A673 (cell line): Measurements from ENCODE around the gene RGS3. TPM values are rescaled to one million over a fixed set of nuclear protein-coding genes. Genes with fewer than 3 reads are reported as not detected.

Experiments used
- BruUV-seq: library from RNA; stranded (reverse); fragments of 400-500 nt; replicated peaks from 2 replicates; lab custom pipeline; 2021; lab: Mats Ljungman, UMichigan
- CTCF ChIA-PET: fragments of 300-600 bp; sonication (Branson Sonifier 250); formaldehyde crosslinking; loops from one replicate; lab custom pipeline; 2022; ENCODE audit warnings: antibody characterized with exemption; lab: Charles Lee
- POLR2A ChIA-PET: fragments of 300-600 bp; sonication (Branson Sonifier 250); formaldehyde crosslinking; loops from one replicate; lab custom pipeline; 2022; ENCODE audit warnings: antibody characterized with exemption; ENCODE audit not compliant: low non-redundant PET; lab: Charles Lee
- DNase-seq: peaks from one replicate; pipeline ENCODE4 v3.0.0-alpha.2; 2015; ENCODE audit warnings: low spot score
- H3K27ac ChIP-seq: fragments of 200-600 bp; sonication (generic); 2 replicates; pipeline ENCODE4 v1.5.1; 2016; ENCODE audit warnings: mixed run types, low read depth, mild to moderate bottlenecking, mixed read lengths, antibody characterized with exemption, low read length; ENCODE audit not compliant: poor library complexity, severe bottlenecking
- H3K27me3 ChIP-seq: fragments of 200-600 bp; sonication (generic); replicated peaks from 2 replicates; pipeline ENCODE4 v1.6.1; 2017; ENCODE audit warnings: mixed run types, low read depth, mild to moderate bottlenecking, mixed read lengths, antibody characterized with exemption, low read length; ENCODE audit not compliant: insufficient read depth, poor library complexity
- H3K36me3 ChIP-seq: fragments of 200-600 bp; sonication (generic); 2 replicates; pipeline ENCODE4 v1.6.1; 2016; ENCODE audit warnings: mixed run types, mild to moderate bottlenecking, mixed read lengths, antibody characterized with exemption, low read length; ENCODE audit not compliant: insufficient read depth, poor library complexity, severe bottlenecking
- H3K4me1 ChIP-seq: fragments of 200-600 bp; sonication (generic); 2 replicates; pipeline ENCODE4 v1.6.1; 2017; ENCODE audit warnings: mixed run types, mild to moderate bottlenecking, mixed read lengths, antibody characterized with exemption, low read length; ENCODE audit not compliant: insufficient read depth, poor library complexity, severe bottlenecking
- H3K4me3 ChIP-seq: fragments of 200-600 bp; sonication (generic); 2 replicates; pipeline ENCODE4 v1.5.1; 2016; ENCODE audit warnings: low read depth, mixed run types, mild to moderate bottlenecking, mixed read lengths, low read length; ENCODE audit not compliant: poor library complexity, severe bottlenecking
- H3K9me3 ChIP-seq: fragments of 200-600 bp; sonication (generic); 2 replicates; pipeline ENCODE4 v1.6.1; 2016; ENCODE audit warnings: mixed run types, low read depth, mild to moderate bottlenecking, mixed read lengths, antibody characterized with exemption, low read length; ENCODE audit not compliant: poor library complexity, severe bottlenecking
- CTCF ChIP-seq: fragments of 300-800, 200-600 bp; sonication (generic); conservative IDR thresholded peaks from 2 replicates; pipeline ENCODE4 v1.5.1; 2017; ENCODE audit warnings: low read depth, mild to moderate bottlenecking, antibody characterized with exemption, low read length, moderate library complexity, mixed read lengths
- EZH2 ChIP-seq: fragments of 200-600 bp; sonication (generic); IDR thresholded peaks from 2 replicates; pipeline ENCODE4 v1.6.1; 2017; ENCODE audit warnings: borderline replicate concordance, low read depth, mild to moderate bottlenecking, mixed read lengths, antibody characterized with exemption, low read length; ENCODE audit not compliant: poor library complexity, severe bottlenecking
- intact Hi-C: fragments of 100-400 bp; cut with micrococcal nuclease; formaldehyde crosslinking; loops from one replicate; pipeline ENCODE4 v1.10.0; 2022; ENCODE audit not compliant: unreplicated experiment
- total RNA-seq: library from RNA; stranded (reverse); gene quantifications from 2 replicates; pipeline ENCODE4 v1.2.3, GENCODE V29; 2021

RGS3 gene
- total RNA-seq, 1 experiment from 2014 or later: 19.2 TPM

GRCh38 chr9:113427629-113428028 is 35.9 kb upstream of the RGS3 start:
- Histone ChIP-seq H3K9me3 (no peaks in the 10 kb centered on the region), H3K4me1 (no peaks in the 10 kb centered on the region), H3K36me3 (no peaks in the 10 kb centered on the region), H3K27ac (no peak overlapping the region), H3K4me3 (no peak overlapping the region), H3K27me3 (peaks cover 3% of the 10 kb centered on the region)
- intact Hi-C loops: no loop called here
- ChIA-PET CTCF (no interaction called here), POLR2A (no interaction called here)
- DNase-seq: no peak
- BruUV-seq: no TSS peak
- TF ChIP-seq CTCF: no peak
- no peak for TF ChIP-seq EZH2

GRCh38 chr9:113428062-113428615 is 35.4 kb upstream of the RGS3 start:
- Histone ChIP-seq H3K36me3 (no peaks in the 10 kb centered on the region), H3K27me3 (peaks cover 3% of the 10 kb centered on the region), H3K9me3 (no peaks in the 10 kb centered on the region), H3K4me1 (no peaks in the 10 kb centered on the region), H3K4me3 (no peak overlapping the region), H3K27ac (no peak overlapping the region)
- BruUV-seq: no TSS peak
- ChIA-PET POLR2A (no interaction called here), CTCF (no interaction called here)
- no peak for DNase-seq
- intact Hi-C loops: no loop called here
- TF ChIP-seq EZH2: no peak

GRCh38 chr9:113431191-113431590 is 32.3 kb upstream of the RGS3 start:
- H3K4me1 ChIP-seq: no peaks in the 10 kb centered on the region
- no peak overlapping the region for H3K4me3 ChIP-seq
- BruUV-seq: no TSS peak
- POLR2A ChIA-PET: no interaction called here
- no peaks in the 10 kb centered on the region for H3K9me3 ChIP-seq
- H3K27ac ChIP-seq: no peak overlapping the region
- intact Hi-C loops: no loop called here
- no peaks in the 10 kb centered on the region for H3K36me3 ChIP-seq
- CTCF ChIA-PET: no interaction called here
- no peak for TF ChIP-seq CTCF
- no peak for TF ChIP-seq EZH2
- no peaks in the 10 kb centered on the region for H3K27me3 ChIP-seq
- no peak for DNase-seq
